OCI-LY7 (cell line): ENCODE data around the gene UBE3B. TPM values are rescaled to one million over a fixed set of nuclear protein-coding genes. Genes with fewer than 3 reads are reported as not detected.

Source experiments
- BruUV-seq: library from RNA; stranded (reverse); fragments of 400-500 nt; replicated peaks from 2 replicates; lab custom pipeline; 2021; lab: Mats Ljungman, UMichigan
- CTCF ChIA-PET: fragments of 300-600 bp; sonication (Branson Sonifier 250); formaldehyde crosslinking; loops from one replicate; lab custom pipeline; 2022; ENCODE audit warnings: antibody characterized with exemption; ENCODE audit not compliant: unreplicated experiment; lab: Charles Lee
- POLR2A ChIA-PET: fragments of 300-600 bp; sonication (Branson Sonifier 250); formaldehyde crosslinking; loops from one replicate; lab custom pipeline; 2022; ENCODE audit warnings: antibody characterized with exemption; lab: Charles Lee
- DNase-seq: peaks from one replicate; pipeline ENCODE4 v3.0.0-alpha.2; 2015; ENCODE audit warnings: low spot score
- H2AFZ ChIP-seq: fragments of 200-600 bp; sonication (generic), shearing (Covaris generic); 2 replicates; pipeline ENCODE4 v1.6.1; 2014; ENCODE audit warnings: mild to moderate bottlenecking, antibody characterized with exemption, low read length, moderate library complexity
- H3K27ac ChIP-seq: fragments of 200-600 bp; sonication (generic); 2 replicates; pipeline ENCODE4 v1.5.1; 2014; ENCODE audit warnings: mixed run types, low read depth, mild to moderate bottlenecking, moderate library complexity, low read length, inconsistent platforms; ENCODE audit not compliant: poor library complexity, severe bottlenecking
- H3K36me3 ChIP-seq: fragments of 200-600 bp; sonication (generic); 2 replicates; pipeline ENCODE4 v1.6.1; 2014; ENCODE audit warnings: mild to moderate bottlenecking, antibody characterized with exemption, low read length, moderate library complexity, mixed read lengths; ENCODE audit not compliant: insufficient read depth
- H3K4me1 ChIP-seq: fragments of 200-600 bp; sonication (generic); 2 replicates; pipeline ENCODE4 v1.5.1; 2014; ENCODE audit warnings: mild to moderate bottlenecking, low read length; ENCODE audit not compliant: insufficient read depth, poor library complexity, severe bottlenecking
- H3K4me2 ChIP-seq: fragments of 200-600 bp; sonication (generic); 2 replicates; pipeline ENCODE4 v1.6.1; 2014; ENCODE audit warnings: mild to moderate bottlenecking, low read length
- H3K4me3 ChIP-seq: fragments of 200-600 bp; sonication (generic); 2 replicates; pipeline ENCODE4 v1.5.1; 2014; ENCODE audit warnings: mild to moderate bottlenecking, low read depth, low read length; ENCODE audit not compliant: poor library complexity, severe bottlenecking
- H3K79me2 ChIP-seq: fragments of 200-600 bp; sonication (generic); 2 replicates; pipeline ENCODE4 v1.6.1; 2016; ENCODE audit warnings: low read depth, mild to moderate bottlenecking, low read length, moderate library complexity, mixed read lengths; ENCODE audit not compliant: insufficient read depth
- H3K9me2 ChIP-seq: fragments of 200-600 bp; sonication (generic); 2 replicates; pipeline ENCODE4 v1.6.1; 2016; ENCODE audit warnings: mild to moderate bottlenecking, low read length, mixed read lengths; ENCODE audit not compliant: insufficient read depth
- H3K9me3 ChIP-seq: fragments of 200-600 bp; sonication (generic); 2 replicates; pipeline ENCODE4 v1.6.1; 2014; ENCODE audit warnings: mild to moderate bottlenecking, mixed run types, low read length, mixed read lengths
- H4K20me1 ChIP-seq: fragments of 200-600 bp; sonication (generic); 2 replicates; pipeline ENCODE4 v1.6.1; 2014; ENCODE audit warnings: mild to moderate bottlenecking, antibody characterized with exemption, low read length, moderate library complexity, mixed read lengths; ENCODE audit not compliant: insufficient read depth
- CTCF ChIP-seq: fragments of 200-600 bp; sonication (generic); conservative IDR thresholded peaks from 2 replicates; pipeline ENCODE4 v1.5.1; 2014; ENCODE audit warnings: mild to moderate bottlenecking, antibody characterized with exemption, low read length, moderate library complexity, mixed read lengths
- EZH2phosphoT487 ChIP-seq: fragments of 200-600 bp; sonication (generic); IDR thresholded peaks from 2 replicates; pipeline ENCODE4 v1.6.1; 2018; ENCODE audit warnings: low read depth, borderline replicate concordance, mild to moderate bottlenecking, mixed run types, antibody characterized with exemption, low read length, moderate library complexity, mixed read lengths
- intact Hi-C: fragments of 100-400 bp; cut with micrococcal nuclease; formaldehyde crosslinking; loops from one replicate; pipeline ENCODE4 v1.10.0; 2022; ENCODE audit not compliant: unreplicated experiment
- total RNA-seq, 2 experiments: library from RNA; depleted of rRNA in 1 of 2; stranded (reverse); fragments of >200 nt in 1 of 2; shearing (Covaris generic) in 1 of 2; gene quantifications; 2 replicates each; pipeline ENCODE4 v1.2.3, GENCODE V29; 2014 to 2022

UBE3B gene
- total RNA-seq, 2 experiments from 2014 or later = 27.8 to 32.6 TPM

- H3K36me3 ChIP-seq = peaks cover 54% of the 10 kb centered on the region; the same call in 1 of the 2 replicates
- H4K20me1 ChIP-seq = no peaks in the 10 kb centered on the region
- no TSS peak for BruUV-seq
- ChIA-PET CTCF (interaction anchor here (1.1 kb wide), 1 partner anchor 9 kb away, joined by 3 read pairs; no protein-coding TSS in a partner anchor), POLR2A (interaction anchor here (1.4 kb wide), 1 partner anchor 11 kb away, joined by 6 read pairs; no protein-coding TSS in a partner anchor)
- H3K9me2 ChIP-seq = no peaks in the 10 kb centered on the region
- TF ChIP-seq EZH2phosphoT487 (no peak), CTCF (no peak)
- no peaks in the 10 kb centered on the region for H3K4me1 ChIP-seq
- no peak overlapping the region for H3K4me3 ChIP-seq
- H2AFZ ChIP-seq = no peak overlapping the region
- intact Hi-C loops = no loop called here
- no peaks in the 10 kb centered on the region for H3K79me2 ChIP-seq
- no peak overlapping the region for H3K27ac ChIP-seq
- H3K9me3 ChIP-seq = no peaks in the 10 kb centered on the region
- H3K4me2 ChIP-seq = no peak overlapping the region
- no peak for DNase-seq
Observed at GRCh38 chr12:109519787-109520186, 42.4 kb downstream of the UBE3B start.

- intact Hi-C loops = no loop called here
- H3K36me3 ChIP-seq = peaks cover 48% of the 10 kb centered on the region; the same call in 1 of the 2 replicates
Observed at GRCh38 chr12:109521831-109522230, 44.4 kb downstream of the UBE3B start.

More at GRCh38 chr12:109521831-109522230, 44.4 kb downstream of the UBE3B start:
- DNase-seq = no peak
- Histone ChIP-seq H2AFZ (no peak overlapping the region), H3K4me1 (no peaks in the 10 kb centered on the region), H3K79me2 (no peaks in the 10 kb centered on the region), H3K4me3 (no peak overlapping the region), H4K20me1 (no peaks in the 10 kb centered on the region), H3K9me2 (no peaks in the 10 kb centered on the region), H3K9me3 (no peaks in the 10 kb centered on the region), H3K27ac (no peak overlapping the region), H3K4me2 (no peak overlapping the region)
- POLR2A ChIA-PET = no interaction called here
- CTCF ChIA-PET = no interaction called here
- TF ChIP-seq EZH2phosphoT487 (no peak), CTCF (no peak)
- no TSS peak for BruUV-seq
